Fibroblast of lung (primary cell): ENCODE data around the gene THBS1. TPM values are rescaled to one million over a fixed set of nuclear protein-coding genes. Genes with fewer than 3 reads are reported as not detected.

Experiments
- DNase-seq, 2 donors: peaks; one replicate each; pipeline versions ENCODE4 v3.0.0 to v3.0.0-alpha.2; 2010; ENCODE audit warnings: low read depth in 2 of 2
- H2AFZ ChIP-seq: 2 replicates; pipeline ENCODE4 v1.5.1; 2012; ENCODE audit warnings: low read length, control low read depth, inconsistent platforms
- H3K27ac ChIP-seq: 2 replicates; pipeline ENCODE4 v1.5.1; 2011; ENCODE audit warnings: low read length, control low read depth; ENCODE audit not compliant: insufficient read depth
- H3K27me3 ChIP-seq: 2 replicates; pipeline ENCODE4 v1.5.1; 2011; ENCODE audit warnings: mild to moderate bottlenecking, low read length; ENCODE audit not compliant: control insufficient read depth, insufficient read depth
- H3K36me3 ChIP-seq: 2 replicates; pipeline ENCODE4 v1.5.1; 2011; ENCODE audit warnings: low read length; ENCODE audit not compliant: control insufficient read depth, insufficient read depth
- H3K4me1 ChIP-seq: 2 replicates; pipeline ENCODE4 v1.5.1; 2011; ENCODE audit warnings: low read length; ENCODE audit not compliant: control insufficient read depth, insufficient read depth; ENCODE audit errors: extremely low read depth
- H3K4me2 ChIP-seq: 2 replicates; pipeline ENCODE4 v1.5.1; 2011; ENCODE audit warnings: low read length, control low read depth; ENCODE audit not compliant: insufficient read depth; ENCODE audit errors: extremely low read depth
- H3K4me3 ChIP-seq, 4 experiments: fragments of 200-600 bp in 1 of 4; sonication (generic) in 1 of 4; replicated peaks in 1 of 4; 2 replicates each; pipeline ENCODE4 v1.5.1; 2011 to 2016; ENCODE audit warnings: low read length in 4 of 4, low read depth in 3 of 4, mild to moderate bottlenecking in 3 of 4, control low read depth in 2 of 4, inconsistent platforms in 1 of 4, mixed read lengths in 1 of 4; ENCODE audit not compliant: insufficient read depth in 1 of 4; ENCODE audit errors: control extremely low read depth in 1 of 4
- H3K79me2 ChIP-seq: 2 replicates; pipeline ENCODE4 v1.5.1; 2012; ENCODE audit warnings: mild to moderate bottlenecking, low read length, inconsistent platforms; ENCODE audit not compliant: control insufficient read depth, insufficient read depth
- H3K9ac ChIP-seq: 2 replicates; pipeline ENCODE4 v1.5.1; 2011; ENCODE audit warnings: mild to moderate bottlenecking, low read length, control low read depth; ENCODE audit not compliant: insufficient read depth
- H3K9me3 ChIP-seq: 2 replicates; pipeline ENCODE4 v1.5.1; 2012; ENCODE audit warnings: low read depth, low read length; ENCODE audit not compliant: control insufficient read depth, insufficient read depth
- H4K20me1 ChIP-seq: 2 replicates; pipeline ENCODE4 v1.5.1; 2011; ENCODE audit warnings: low read length; ENCODE audit not compliant: control insufficient read depth, insufficient read depth; ENCODE audit errors: extremely low read depth
- CTCF ChIP-seq, 2 donors: IDR thresholded peaks in 1 of 2; conservative IDR thresholded peaks in 1 of 2; 1 replicate in 1 of 2; 2 replicates in 1 of 2; pipeline ENCODE4 v1.5.1; 2011 to 2012; ENCODE audit warnings: low read length in 2 of 2, control low read depth in 1 of 2, inconsistent platforms in 1 of 2, low read depth in 1 of 2, mild to moderate bottlenecking in 1 of 2
- EZH2 ChIP-seq: IDR thresholded peaks from 2 replicates; pipeline ENCODE4 v1.5.1; 2012; ENCODE audit warnings: low read length, control low read depth, mild to moderate bottlenecking; ENCODE audit errors: missing control alignments
- polyA plus RNA-seq, 2 donors: library from polyadenylated mRNA; depleted of rRNA in 1 of 2; stranded (reverse) in 1 of 2; unstranded in 1 of 2; fragments of >200 nt; gene quantifications; 2 replicates each; pipeline ENCODE4 v1.2.1, GENCODE V29; 2011 to 2012; ENCODE audit warnings: missing spikeins in 1 of 2
- total RNA-seq: library from RNA; depleted of rRNA; stranded (reverse); fragments of >200 nt; gene quantifications from 2 replicates; pipeline ENCODE4 v1.2.1, GENCODE V29; 2014

The THBS1 gene
- total and polyA plus RNA-seq, 2 donors (not counting 1 experiment from before 2014, with no cell fraction given) = 1,512 to 1,745 TPM

GRCh38 chr15:39538936-39539335 is 41.9 kb upstream of the THBS1 start:
- no peaks in the 10 kb centered on the region for H3K9me3 ChIP-seq
- no peaks in the 10 kb centered on the region for H3K27me3 ChIP-seq
- no peaks in the 10 kb centered on the region for H3K4me1 ChIP-seq
- no peaks in the 10 kb centered on the region for H3K36me3 ChIP-seq
- H2AFZ ChIP-seq = no peak overlapping the region
- H3K27ac ChIP-seq = no peak overlapping the region
- peak in 1 of 2 donors; percentile 14 for DNase-seq
- no peaks in the 10 kb centered on the region for H4K20me1 ChIP-seq
- no peak overlapping the region for H3K4me2 ChIP-seq
- H3K79me2 ChIP-seq = no peaks in the 10 kb centered on the region
- no peak overlapping the region for H3K4me3 ChIP-seq
- no peak overlapping the region for H3K9ac ChIP-seq
- TF ChIP-seq CTCF (conservative IDR thresholded peaks at IDR 0.05 in 1 of 2, IDR thresholded peaks at IDR 0.05 in 1 of 2; ENCODE audit: low read depth in 1 of 2, low read length in 2 of 2) = no peak
- TF ChIP-seq EZH2 = no peak

- Histone ChIP-seq H3K36me3 (no peaks in the 10 kb centered on the region), H3K9me3 (no peaks in the 10 kb centered on the region), H3K4me2 (no peak overlapping the region), H3K27ac (no peak overlapping the region), H3K4me3 (no peak overlapping the region), H3K9ac (no peak overlapping the region), H3K4me1 (no peaks in the 10 kb centered on the region), H3K79me2 (no peaks in the 10 kb centered on the region), H2AFZ (no peak overlapping the region), H3K27me3 (no peaks in the 10 kb centered on the region), H4K20me1 (no peaks in the 10 kb centered on the region)
- TF ChIP-seq CTCF (conservative IDR thresholded peaks at IDR 0.05 in 1 of 2, IDR thresholded peaks at IDR 0.05 in 1 of 2; ENCODE audit: low read depth in 1 of 2, low read length in 2 of 2) (no peak), EZH2 (no peak)
- peak in 1 of 2 donors; percentile 70 for DNase-seq
Measured at GRCh38 chr15:39539466-39539865, 41.4 kb upstream of the THBS1 start.

GRCh38 chr15:39539973-39540558 is 40.8 kb upstream of the THBS1 start:
- no peak for TF ChIP-seq EZH2
- TF ChIP-seq CTCF (conservative IDR thresholded peaks at IDR 0.05 in 1 of 2, IDR thresholded peaks at IDR 0.05 in 1 of 2; ENCODE audit: low read depth in 1 of 2, low read length in 2 of 2) = no peak
- no peak for DNase-seq
- H3K4me3 ChIP-seq = no peak overlapping the region
- H3K9ac ChIP-seq = no peak overlapping the region
- H3K9me3 ChIP-seq = no peaks in the 10 kb centered on the region
- no peaks in the 10 kb centered on the region for H3K36me3 ChIP-seq
- no peaks in the 10 kb centered on the region for H3K27me3 ChIP-seq
- H3K4me2 ChIP-seq = no peak overlapping the region
- no peak overlapping the region for H2AFZ ChIP-seq
- H4K20me1 ChIP-seq = no peaks in the 10 kb centered on the region
- no peaks in the 10 kb centered on the region for H3K79me2 ChIP-seq
- H3K4me1 ChIP-seq = no peaks in the 10 kb centered on the region
- H3K27ac ChIP-seq = no peak overlapping the region
